Activated naive CD8-positive, alpha-beta T cell treated with anti-CD3 and anti-CD28 coated beads for 36 hours (primary cell): ENCODE data around the gene KLRD1. TPM values are rescaled to one million over a fixed set of nuclear protein-coding genes. Genes with fewer than 3 reads are reported as not detected.
"Not testable (repeated sequence)": the region's sequence is repeated elsewhere in the genome, so short reads cannot be mapped to it uniquely, and the experiment has no call there.

ENCODE experiments used
- DNase-seq: peaks from one replicate; pipeline ENCODE4 v3.0.0; 2021
- H3K27ac Mint-ChIP-seq: one replicate; pipeline ENCODE4 v1.8.0; 2022; ENCODE audit warnings: mild to moderate bottlenecking, moderate library complexity, mixed read lengths
- H3K27me3 Mint-ChIP-seq: one replicate; pipeline ENCODE4 v1.8.0; 2022; ENCODE audit warnings: mild to moderate bottlenecking, mixed read lengths
- H3K36me3 Mint-ChIP-seq: one replicate; pipeline ENCODE4 v1.8.0; 2021; ENCODE audit warnings: mild to moderate bottlenecking, mixed read lengths
- H3K4me1 Mint-ChIP-seq: one replicate; pipeline ENCODE4 v1.8.0; 2021; ENCODE audit warnings: mixed read lengths
- H3K4me3 Mint-ChIP-seq: one replicate; pipeline ENCODE4 v1.8.0; 2022; ENCODE audit warnings: mild to moderate bottlenecking, moderate library complexity, mixed read lengths
- H3K9me3 Mint-ChIP-seq: one replicate; pipeline ENCODE4 v1.8.0; 2022; ENCODE audit warnings: mixed read lengths
- total RNA-seq, 2 experiments: library from RNA; stranded (reverse); gene quantifications; one replicate each; pipeline ENCODE4 v1.2.3, GENCODE V29; 2021

Gene KLRD1
- total RNA-seq, 2 experiments from 2014 or later, result 2.0 to 2.6 TPM

DNA sequence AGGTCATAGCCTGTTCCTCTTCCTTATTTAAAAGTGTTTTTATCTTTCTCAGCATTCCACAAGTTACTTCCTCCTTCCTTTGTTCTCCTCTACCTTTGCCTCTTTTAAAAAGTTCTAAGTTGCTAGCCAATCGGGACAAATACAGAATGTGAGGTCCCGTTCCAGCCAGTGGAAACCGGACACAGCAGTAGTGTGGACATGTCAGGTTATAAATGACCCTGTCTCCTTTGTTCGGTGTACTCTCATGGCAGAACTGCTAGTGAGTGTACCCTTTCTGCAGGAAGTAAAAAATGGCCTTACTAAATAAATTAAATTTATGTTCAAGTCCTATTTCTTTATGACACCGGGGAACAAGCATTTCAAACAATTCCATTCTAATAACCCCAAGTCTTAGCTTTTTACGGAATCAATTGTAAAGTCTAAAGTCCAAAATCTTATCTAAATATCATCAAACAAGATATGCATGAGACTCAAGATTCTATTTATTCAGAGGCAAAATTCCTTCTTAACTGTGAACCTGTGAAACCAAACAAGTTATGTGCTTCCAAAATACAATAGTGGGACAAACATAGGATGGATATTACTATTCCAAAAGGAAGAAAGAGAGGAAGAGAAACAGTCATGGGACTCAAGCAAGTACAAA is 64.3 kb downstream of the KLRD1 start:
- Mint-ChIP-seq H3K36me3 (peaks cover 80% of the 10 kb centered on the region), H3K9me3 (peaks cover 11% of the 10 kb centered on the region)

DNA sequence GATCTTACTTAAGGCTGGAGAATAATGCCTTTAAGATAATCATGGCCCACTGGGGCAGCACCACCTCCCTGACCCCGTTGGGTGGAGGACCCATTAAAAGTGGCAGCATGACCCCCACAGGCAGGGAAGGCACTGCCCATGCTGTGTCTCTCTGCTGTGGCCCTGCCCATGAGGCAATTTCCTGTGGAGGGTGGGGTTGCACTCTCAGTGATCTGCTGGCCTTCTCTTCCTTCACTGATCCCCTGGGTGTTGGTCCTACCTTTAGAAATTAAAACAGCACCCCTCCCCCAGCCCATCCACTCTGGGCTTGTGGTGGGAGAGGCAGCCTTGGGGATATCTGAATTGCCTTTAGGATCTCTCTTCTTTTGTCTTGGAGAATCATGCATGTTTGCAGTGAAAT is 64.9 kb downstream of the KLRD1 start:
- H3K27me3 Mint-ChIP-seq, result no peaks in the 10 kb centered on the region
- H3K9me3 Mint-ChIP-seq, result peaks cover 11% of the 10 kb centered on the region
- H3K36me3 Mint-ChIP-seq, result peaks cover 79% of the 10 kb centered on the region
- DNase-seq, result no peak
- H3K4me3 Mint-ChIP-seq, result peak overlapping the region; percentile 40
- peaks cover 76% of the 10 kb centered on the region for H3K4me1 Mint-ChIP-seq
- peak overlapping the region; percentile 97 for H3K27ac Mint-ChIP-seq

More for the DNA sequence above, 64.3 kb downstream of the KLRD1 start:
- Mint-ChIP-seq H3K4me3 (peak overlapping the region; percentile 7), H3K27ac (peak overlapping the region; percentile 97), H3K4me1 (peaks cover 77% of the 10 kb centered on the region)
- not testable (repeated sequence) for DNase-seq, H3K27me3 Mint-ChIP-seq

DNA sequence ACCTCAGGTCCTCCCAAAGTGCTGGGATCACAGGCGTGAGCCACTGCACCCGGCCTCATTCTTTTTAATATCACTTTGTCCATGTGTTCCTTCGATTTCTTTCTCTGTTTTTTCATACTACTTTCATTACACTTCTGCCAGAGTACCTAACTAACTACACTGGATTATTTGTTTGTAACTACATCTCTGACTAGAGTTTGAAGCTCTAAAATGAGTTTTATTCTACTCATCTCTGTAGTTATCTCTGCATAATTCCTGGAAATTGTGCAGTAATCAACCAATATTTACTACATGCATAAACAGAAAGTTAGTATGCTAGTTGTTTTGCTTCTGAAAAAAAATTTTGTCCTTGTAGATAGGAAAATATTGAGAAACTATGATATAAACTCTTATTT is 67.0 kb downstream of the KLRD1 start:
- Mint-ChIP-seq H3K36me3 (peaks cover 78% of the 10 kb centered on the region), H3K4me1 (peaks cover 75% of the 10 kb centered on the region), H3K27ac (peak overlapping the region; percentile 93), H3K4me3 (peak overlapping the region; percentile 66), H3K27me3 (no peaks in the 10 kb centered on the region), H3K9me3 (peaks cover 2% of the 10 kb centered on the region)
- DNase-seq, result no peak

DNA sequence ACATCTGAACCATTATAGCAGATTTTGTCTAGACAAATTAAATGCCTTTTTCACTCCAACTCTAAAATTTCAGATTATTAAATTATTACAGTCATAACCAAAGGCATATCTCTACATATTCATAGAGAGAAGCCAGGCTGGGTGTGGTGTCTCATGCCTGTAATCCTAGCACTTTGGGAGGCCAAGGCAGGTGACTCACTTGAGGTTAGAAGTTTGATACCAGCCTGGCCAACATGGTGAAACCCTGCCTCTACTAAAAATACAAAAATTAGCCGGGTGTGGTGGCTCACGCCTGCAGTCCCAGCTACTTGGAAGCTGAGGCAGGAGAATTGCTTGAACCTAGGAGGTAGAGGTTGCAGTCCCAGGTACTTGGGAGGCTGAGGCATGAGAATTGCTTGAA is 71.1 kb downstream of the KLRD1 start:
- peaks cover 80% of the 10 kb centered on the region for H3K36me3 Mint-ChIP-seq
- peak overlapping the region; percentile 84 for H3K27ac Mint-ChIP-seq
- peak; percentile 56 for DNase-seq
- peak overlapping the region; percentile 40 for H3K4me3 Mint-ChIP-seq
- not testable (repeated sequence) for H3K27me3 Mint-ChIP-seq, H3K9me3 Mint-ChIP-seq
- H3K4me1 Mint-ChIP-seq, result peaks cover 72% of the 10 kb centered on the region

Other genes with a start within 250 kb of the KLRD1 start
- not detected for gene CLEC1A, start 208.9 kb upstream of the KLRD1 start, total RNA-seq
- not detected for gene CLEC7A, start 177.7 kb upstream of the KLRD1 start, total RNA-seq
- not detected for gene OLR1, start 135.7 kb upstream of the KLRD1 start, total RNA-seq
- gene TMEM52B, start 128.8 kb upstream of the KLRD1 start, total RNA-seq, result not detected
- gene GABARAPL1, start 95.0 kb upstream of the KLRD1 start, total RNA-seq, result 1 to 10 TPM; 6.0 to 7.2 TPM
- 100 to 1,000 TPM; 112 to 114 TPM for gene KLRK1, start 82.2 kb downstream of the KLRD1 start, total RNA-seq
- 1 to 10 TPM; 2.4 TPM for gene KLRC4, start 101.9 kb downstream of the KLRD1 start, total RNA-seq
- gene KLRC3, start 112.7 kb downstream of the KLRD1 start, total RNA-seq, result 1 to 10 TPM in 1 of 2 experiments, under 1 TPM in 1; 0.64 to 1.1 TPM
- gene KLRC2, start 128.1 kb downstream of the KLRD1 start, total RNA-seq, result under 1 TPM in 1 of 2 experiments, not detected in 1; 0.82 TPM
- gene KLRC1, start 145.5 kb downstream of the KLRD1 start, total RNA-seq, result under 1 TPM; 0.52 to 0.60 TPM
- gene EIF2S3B, start 198.0 kb downstream of the KLRD1 start, total RNA-seq, result 1 to 10 TPM; 2.4 to 2.6 TPM